Lung (tissue), 12 donors: ENCODE measurements around the gene SLC38A5. TPM values are rescaled to one million over a fixed set of nuclear protein-coding genes. Genes with fewer than 3 reads are reported as not detected.

Experiments used
- ATAC-seq: fragments of 200-7000 bp; cut with Tn5 transposase; one replicate; pipeline ENCODE4 v1.9.1; 2020; ENCODE audit warnings: moderate number of reproducible peaks; ENCODE audit not compliant: insufficient read depth, low FRiP score
- DNase-seq, 3 donors: peaks; one replicate each; pipeline ENCODE4 v3.0.0-alpha.2; 2013 to 2017
- H3K27ac ChIP-seq, 2 donors: one replicate each; pipeline ENCODE4 v1.5.1; 2013; ENCODE audit warnings: mild to moderate bottlenecking in 2 of 2, moderate library complexity in 2 of 2, control low read depth in 1 of 2, inconsistent platforms in 1 of 2, low read depth in 1 of 2, low read length in 1 of 2
- H3K27me3 ChIP-seq, 3 donors: one replicate each; pipeline ENCODE4 v1.5.1; 2013; ENCODE audit warnings: low read length in 2 of 3; ENCODE audit not compliant: control insufficient read depth in 3 of 3, insufficient read depth in 3 of 3
- H3K36me3 ChIP-seq, 4 donors: one replicate each; pipeline ENCODE4 v1.5.1; 2013; ENCODE audit warnings: low read length in 4 of 4, mild to moderate bottlenecking in 1 of 4, moderate library complexity in 1 of 4; ENCODE audit not compliant: control insufficient read depth in 4 of 4, insufficient read depth in 4 of 4
- H3K4me1 ChIP-seq, 5 donors: one replicate each; pipeline ENCODE4 v1.5.1; 2013; ENCODE audit warnings: low read length in 5 of 5, mild to moderate bottlenecking in 2 of 5, moderate library complexity in 1 of 5; ENCODE audit not compliant: control insufficient read depth in 5 of 5, insufficient read depth in 5 of 5
- H3K4me3 ChIP-seq: one replicate; pipeline ENCODE4 v1.5.1; 2013; ENCODE audit warnings: mild to moderate bottlenecking, control low read depth, moderate library complexity
- H3K9ac ChIP-seq, 2 donors: one replicate each; pipeline ENCODE4 v1.5.1; 2013; ENCODE audit warnings: low read length in 2 of 2, control low read depth in 1 of 2; ENCODE audit not compliant: insufficient read depth in 1 of 2
- H3K9me3 ChIP-seq, 4 donors: one replicate each; pipeline ENCODE4 v1.5.1; 2013; ENCODE audit warnings: low read length in 3 of 4, mild to moderate bottlenecking in 1 of 4, moderate library complexity in 1 of 4; ENCODE audit not compliant: control insufficient read depth in 4 of 4, insufficient read depth in 3 of 4
- CTCF ChIP-seq: IDR thresholded peaks from 2 replicates; pipeline ENCODE4 v1.5.1; 2012; ENCODE audit warnings: mild to moderate bottlenecking; ENCODE audit errors: control extremely low read depth, extremely low read depth
- WGBS, 2 donors: extraction: QIAGEN DNeasy Blood & Tissue Kit; methylation state at CpG; one replicate each; pipeline ENCODE4 v1.1.7; 2013; 5-methylcytosine and 5-hydroxymethylcytosine counted together
- polyA plus RNA-seq, 2 donors: library from polyadenylated mRNA; stranded (reverse); fragments of 200-250 nt; gene quantifications; one replicate each; pipeline ENCODE4 v1.2.1, GENCODE V29; 2013
- total RNA-seq, 2 donors: library from RNA; depleted of rRNA in 1 of 2; stranded (reverse); fragments of >200 nt in 1 of 2; gene quantifications; one replicate each; pipeline ENCODE4 v1.2.1, GENCODE V29; 2014 to 2021
- donor health status: control.
- donor health status: control.
- donor health status: Bipolar disorder and iron deficiency.
- donor health status: healthy.
- donor health status: DM: yes; HTN: yes; CAD: no.

SLC38A5 gene
- total and polyA plus RNA-seq, 4 donors = 15.2 to 80.9 (median 48.0) TPM

- H3K9ac ChIP-seq = no peak overlapping the region
- DNase-seq (no peak), ATAC-seq (no peak)
- H3K4me3 ChIP-seq = no peak overlapping the region
- no peaks in the 10 kb centered on the region for H3K36me3 ChIP-seq
- H3K4me1 ChIP-seq = no peaks in the 10 kb centered on the region
- peaks cover 0 to 12% (median 0%) of the 10 kb centered on the region in 4 donors for H3K9me3 ChIP-seq
- H3K27me3 ChIP-seq = peaks cover 0 to 3% (median 0%) of the 10 kb centered on the region in 3 donors
- H3K27ac ChIP-seq = no peak overlapping the region
- no peak for TF ChIP-seq CTCF
- WGBS, 2 donors = 82 to 96% methylated on average over 9 of the region's 9 CpGs
Measured at GRCh38 chrX:48491809-48492208, 21.7 kb upstream of the SLC38A5 start.

GRCh38 chrX:48490661-48491060 lies 20.6 kb upstream of the SLC38A5 start:
- ATAC-seq = no peak
- peaks cover 0 to 12% (median 0%) of the 10 kb centered on the region in 4 donors for H3K9me3 ChIP-seq
- no peaks in the 10 kb centered on the region for H3K4me1 ChIP-seq
- no peaks in the 10 kb centered on the region for H3K36me3 ChIP-seq
- H3K4me3 ChIP-seq = no peak overlapping the region
- no peak overlapping the region for H3K27ac ChIP-seq
- no peak for DNase-seq
- H3K9ac ChIP-seq = no peak overlapping the region
- 83 to 90% methylated on average over 7 to 8 of the region's 8 CpGs for WGBS, 2 donors
- H3K27me3 ChIP-seq = no peaks in the 10 kb centered on the region
- no peak for TF ChIP-seq CTCF

GRCh38 chrX:48489892-48490291 lies 19.8 kb upstream of the SLC38A5 start:
- Histone ChIP-seq H3K9me3 (peaks cover 0 to 8% (median 0%) of the 10 kb centered on the region in 4 donors), H3K27ac (no peak overlapping the region), H3K9ac (no peak overlapping the region), H3K4me1 (no peaks in the 10 kb centered on the region), H3K36me3 (peaks cover 0 to 3% (median under 1%) of the 10 kb centered on the region in 4 donors), H3K27me3 (no peaks in the 10 kb centered on the region), H3K4me3 (no peak overlapping the region)
- TF ChIP-seq CTCF = no peak
- 77 to 100% methylated on average over 2 of the region's 2 CpGs for WGBS, 2 donors
- ATAC-seq = no peak
- DNase-seq = no peak

GRCh38 chrX:48489296-48489695 lies 19.2 kb upstream of the SLC38A5 start:
- Histone ChIP-seq H3K4me1 (no peaks in the 10 kb centered on the region), H3K9me3 (peaks cover 0 to 8% (median 0%) of the 10 kb centered on the region in 4 donors), H3K9ac (no peak overlapping the region), H3K27ac (no peak overlapping the region), H3K36me3 (peaks cover 0 to 6% (median 2%) of the 10 kb centered on the region in 4 donors), H3K4me3 (no peak overlapping the region), H3K27me3 (no peaks in the 10 kb centered on the region)
- ATAC-seq (no peak), DNase-seq (no peak)
- no peak for TF ChIP-seq CTCF
- 85 to 92% methylated on average over 9 of the region's 9 CpGs for WGBS, 2 donors
